Thyroid gland (tissue), 4 donors: ENCODE measurements around the gene IGIP.

Experiments
- CTCF ChIP-seq, 6 experiments: fragments of 200-600 bp in 3 of 6; fragments of 450-650 bp in 3 of 6; sonication (generic) in 3 of 6; IDR thresholded peaks; one replicate each; pipeline ENCODE4 v1.5.1; 2016 to 2019; ENCODE audit warnings: antibody characterized with exemption in 6 of 6, mild to moderate bottlenecking in 2 of 6, inconsistent platforms in 1 of 6, moderate library complexity in 1 of 6
- POLR2A ChIP-seq, 2 donors: fragments of 450-650 bp; IDR thresholded peaks; one replicate each; pipeline ENCODE4 v1.6.1; 2017; ENCODE audit warnings: antibody characterized with exemption in 2 of 2, mild to moderate bottlenecking in 2 of 2, moderate library complexity in 1 of 2

- no peak for TF ChIP-seq CTCF (IDR thresholded peaks at IDR 0.05)
- no peak for TF ChIP-seq POLR2A (IDR thresholded peaks at IDR 0.05)
These were observed 42.6 kb downstream of the IGIP start for GRCh38 chr5:140168371-140168770.
